Measurements from ENCODE around the gene PLAGL1.

GRCh38 chr6:143964674-143965081 is 43.4 kb downstream of the PLAGL1 start:
- TF ChIP-seq CTCF (IDR thresholded peaks at IDR 0.05) (no peak), POLR2A (IDR thresholded peaks at IDR 0.05) (no peak)
